Progenitor cell of endocrine pancreas (in vitro differentiated cells): ENCODE measurements around the gene YOD1. TPM values are rescaled to one million over a fixed set of nuclear protein-coding genes. Genes with fewer than 3 reads are reported as not detected.
A peak's percentile ranks its signal among the peaks of the same experiment; 100 is the strongest.

Source experiments
- DNase-seq: peaks from one replicate; pipeline ENCODE4 v3.0.0; 2021; ENCODE audit warnings: low spot score; ENCODE audit not compliant: unreplicated experiment
- H3K27ac Mint-ChIP-seq: 2 replicates; pipeline ENCODE4 v1.8.0; 2021; ENCODE audit warnings: mild to moderate bottlenecking, moderate library complexity, mixed read lengths
- H3K27me3 Mint-ChIP-seq: 2 replicates; pipeline ENCODE4 v1.8.0; 2021; ENCODE audit warnings: mixed read lengths
- H3K36me3 Mint-ChIP-seq: 2 replicates; pipeline ENCODE4 v1.8.0; 2022; ENCODE audit warnings: mixed read lengths; ENCODE audit not compliant: insufficient read depth
- H3K4me1 Mint-ChIP-seq: 2 replicates; pipeline ENCODE4 v1.8.0; 2021; ENCODE audit warnings: low read depth, mixed read lengths
- H3K4me3 Mint-ChIP-seq: 2 replicates; pipeline ENCODE4 v1.8.0; 2021; ENCODE audit warnings: low read depth, mild to moderate bottlenecking, moderate library complexity, mixed read lengths
- H3K9me3 Mint-ChIP-seq: 2 replicates; pipeline ENCODE4 v1.8.0; 2021; ENCODE audit warnings: low read depth, mixed read lengths
- total RNA-seq: library from RNA; stranded (reverse); gene quantifications from 2 replicates; pipeline ENCODE4 v1.2.1, GENCODE V29; 2021
- TF ChIP-seq, protein P1 (sequence below): fragments of 200-600 bp; sonication (generic); IDR thresholded peaks from one replicate; pipeline ENCODE4 v1.5.0; 2021; ENCODE audit warnings: antibody characterized with exemption, mild to moderate bottlenecking; ENCODE audit not compliant: unreplicated experiment

The YOD1 gene
- total RNA-seq, 1 donor from 2014 or later, result 8.7 TPM

DNA sequence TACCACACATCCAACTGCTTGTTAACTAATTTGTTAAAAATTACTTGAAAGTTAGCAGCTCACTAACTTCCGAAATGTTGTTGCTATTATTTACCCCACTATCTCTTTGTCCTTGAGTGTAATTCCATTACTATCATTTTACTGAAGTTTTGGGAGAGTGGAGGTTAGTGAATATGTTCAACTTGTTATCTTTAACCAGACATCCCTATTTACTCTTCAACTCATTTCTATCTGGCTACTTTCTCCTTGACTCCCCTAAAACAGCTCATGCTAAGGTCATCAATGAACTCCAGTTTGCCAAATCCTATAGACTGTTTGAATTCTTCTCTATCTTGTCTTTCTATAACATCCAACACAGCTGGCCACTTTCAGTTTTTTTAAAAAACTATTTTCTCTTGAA is 14.1 kb downstream of the YOD1 start:
- Mint-ChIP-seq H3K27ac (no peak overlapping the region), H3K27me3 (no peaks in the 10 kb centered on the region), H3K4me1 (peaks cover 24% of the 10 kb centered on the region), H3K4me3 (no peak overlapping the region), H3K9me3 (no peaks in the 10 kb centered on the region), H3K36me3 (no peaks in the 10 kb centered on the region)
- TF ChIP-seq, protein P1, sequence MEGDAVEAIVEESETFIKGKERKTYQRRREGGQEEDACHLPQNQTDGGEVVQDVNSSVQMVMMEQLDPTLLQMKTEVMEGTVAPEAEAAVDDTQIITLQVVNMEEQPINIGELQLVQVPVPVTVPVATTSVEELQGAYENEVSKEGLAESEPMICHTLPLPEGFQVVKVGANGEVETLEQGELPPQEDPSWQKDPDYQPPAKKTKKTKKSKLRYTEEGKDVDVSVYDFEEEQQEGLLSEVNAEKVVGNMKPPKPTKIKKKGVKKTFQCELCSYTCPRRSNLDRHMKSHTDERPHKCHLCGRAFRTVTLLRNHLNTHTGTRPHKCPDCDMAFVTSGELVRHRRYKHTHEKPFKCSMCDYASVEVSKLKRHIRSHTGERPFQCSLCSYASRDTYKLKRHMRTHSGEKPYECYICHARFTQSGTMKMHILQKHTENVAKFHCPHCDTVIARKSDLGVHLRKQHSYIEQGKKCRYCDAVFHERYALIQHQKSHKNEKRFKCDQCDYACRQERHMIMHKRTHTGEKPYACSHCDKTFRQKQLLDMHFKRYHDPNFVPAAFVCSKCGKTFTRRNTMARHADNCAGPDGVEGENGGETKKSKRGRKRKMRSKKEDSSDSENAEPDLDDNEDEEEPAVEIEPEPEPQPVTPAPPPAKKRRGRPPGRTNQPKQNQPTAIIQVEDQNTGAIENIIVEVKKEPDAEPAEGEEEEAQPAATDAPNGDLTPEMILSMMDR, result no peak
- no peak for DNase-seq

DNA sequence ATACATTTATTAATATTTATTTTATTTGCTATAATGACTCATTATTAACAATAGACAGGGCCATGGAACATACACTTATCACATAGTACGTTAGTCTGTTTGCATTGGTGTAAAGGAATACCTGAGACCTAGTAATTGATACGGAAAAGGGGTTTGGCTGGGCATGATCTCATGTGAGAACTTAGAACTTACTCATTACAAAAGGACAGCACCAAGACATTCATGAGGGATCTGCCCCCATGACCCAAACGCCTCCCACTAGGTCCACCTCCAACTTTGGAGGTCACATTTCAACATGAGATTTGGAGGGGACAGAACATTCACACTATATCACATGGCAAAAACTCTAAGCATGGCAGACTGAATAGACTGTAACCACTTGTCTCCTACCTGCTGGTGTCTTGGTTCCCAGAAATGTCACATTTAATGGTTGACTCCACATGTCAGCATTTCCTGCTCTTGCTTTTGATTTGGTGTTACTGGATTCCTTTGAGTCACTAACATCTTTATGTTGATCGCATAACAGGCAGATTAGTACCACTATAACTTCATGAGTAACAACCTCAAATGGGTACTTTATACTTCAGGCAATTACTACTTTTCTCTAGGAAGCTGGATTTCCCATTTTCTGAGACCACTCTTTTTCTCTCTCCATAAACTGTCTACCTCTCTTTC is 15.0 kb downstream of the YOD1 start:
- Mint-ChIP-seq H3K27ac (no peak overlapping the region), H3K27me3 (no peaks in the 10 kb centered on the region), H3K4me1 (peaks cover 31% of the 10 kb centered on the region), H3K36me3 (no peaks in the 10 kb centered on the region), H3K4me3 (no peak overlapping the region), H3K9me3 (no peaks in the 10 kb centered on the region)
- no peak for DNase-seq
- TF ChIP-seq, protein P1, result no peak

DNA sequence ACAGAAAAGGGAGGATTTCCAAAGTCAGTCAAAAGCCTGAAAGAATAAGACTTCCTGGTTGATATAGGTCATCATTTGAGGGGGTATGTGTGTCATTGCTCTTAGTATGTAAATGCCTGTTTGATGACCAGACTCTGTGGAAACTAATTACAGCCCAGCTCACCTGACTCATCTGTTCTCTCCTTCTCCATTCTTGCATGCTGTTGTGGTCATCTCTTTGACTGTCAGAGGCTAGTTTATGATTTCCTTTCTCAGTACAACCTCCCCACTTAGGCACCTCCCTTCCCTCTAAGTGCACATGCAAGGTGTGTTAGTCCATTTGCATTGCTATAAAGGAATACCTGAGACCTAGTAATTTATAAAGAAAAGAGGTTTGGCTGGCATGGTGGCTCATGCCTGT is 16.0 kb downstream of the YOD1 start:
- Mint-ChIP-seq H3K9me3 (no peaks in the 10 kb centered on the region), H3K27me3 (no peaks in the 10 kb centered on the region), H3K4me1 (peaks cover 37% of the 10 kb centered on the region), H3K27ac (no peak overlapping the region), H3K4me3 (no peak overlapping the region), H3K36me3 (no peaks in the 10 kb centered on the region)
- DNase-seq, result no peak
- TF ChIP-seq, protein P1, result no peak

DNA sequence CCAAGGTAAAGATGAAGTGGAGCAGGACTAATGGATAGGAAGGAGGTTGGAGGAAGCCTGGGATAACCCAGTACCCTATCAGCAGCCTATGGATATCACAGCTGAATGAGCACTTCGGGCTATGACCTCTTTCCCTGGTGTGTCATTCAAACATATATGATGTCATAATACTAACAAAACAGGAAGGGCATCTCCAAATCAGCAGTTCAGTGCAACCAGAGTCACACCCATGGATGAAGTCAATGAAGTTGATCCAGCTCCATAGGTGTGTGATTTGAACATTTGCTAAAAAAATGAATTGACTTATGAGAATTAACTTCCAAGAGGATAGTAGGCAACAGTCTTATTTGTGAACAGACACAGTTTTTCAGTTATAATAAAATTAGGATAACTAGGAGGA is 16.8 kb downstream of the YOD1 start:
- peak overlapping the region; percentile 73 for H3K27ac Mint-ChIP-seq
- TF ChIP-seq, protein P1, result no peak
- H3K4me3 Mint-ChIP-seq, result no peak overlapping the region
- peaks cover 39% of the 10 kb centered on the region for H3K4me1 Mint-ChIP-seq
- no peaks in the 10 kb centered on the region for H3K27me3 Mint-ChIP-seq
- no peak for DNase-seq
- no peaks in the 10 kb centered on the region for H3K36me3 Mint-ChIP-seq
- no peaks in the 10 kb centered on the region for H3K9me3 Mint-ChIP-seq

DNA sequence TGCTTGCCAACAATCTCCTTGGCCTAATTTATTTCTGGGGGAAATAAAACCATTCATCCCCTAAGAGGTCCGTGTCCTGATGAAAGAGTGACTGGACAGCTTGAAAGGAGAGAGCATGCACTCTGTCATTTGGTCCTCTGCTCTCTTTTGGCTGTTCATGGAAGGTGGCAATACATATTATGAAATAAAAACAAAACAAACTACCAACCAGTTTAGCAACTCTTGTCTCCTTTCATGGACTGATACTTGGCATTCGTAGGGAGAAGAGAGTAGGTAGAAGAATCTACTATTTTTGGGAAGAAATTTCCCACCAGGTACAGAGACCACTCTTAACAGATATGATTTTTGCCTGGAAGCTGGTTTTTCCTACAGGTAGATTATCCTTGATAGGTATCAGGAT is 17.7 kb downstream of the YOD1 start:
- Mint-ChIP-seq H3K9me3 (no peaks in the 10 kb centered on the region), H3K4me3 (peak overlapping the region; percentile 90), H3K27me3 (no peaks in the 10 kb centered on the region), H3K27ac (peak overlapping the region; percentile 94), H3K36me3 (no peaks in the 10 kb centered on the region), H3K4me1 (peaks cover 47% of the 10 kb centered on the region)
- TF ChIP-seq, protein P1, result no peak
- no peak for DNase-seq
